GM19025 (cell line): ENCODE results near the gene GABRD.
"Not testable (repeated sequence)": the region's sequence is repeated elsewhere in the genome, so short reads cannot be mapped to it uniquely, and the experiment has no call there.

ENCODE experiments used
- ATAC-seq: cut with Tn5 transposase; IDR thresholded peaks from one replicate; pipeline ENCODE4 v1.9.1; 2021; ENCODE audit warnings: mild to moderate bottlenecking, low read depth, moderate library complexity; ENCODE audit not compliant: unreplicated experiment

The GABRD gene

GRCh38 chr1:2019172-2019543 lies at the start of gene GABRD:
Gene GABRD, plus strand, starts transcription at chr1:2019345. Its CDS starts 79 bp downstream, at chr1:2019424.
- ATAC-seq, result no peak

GRCh38 chr1:1969505-1969900 lies 49.6 kb upstream of the GABRD start:
- no peak for ATAC-seq

DNA sequence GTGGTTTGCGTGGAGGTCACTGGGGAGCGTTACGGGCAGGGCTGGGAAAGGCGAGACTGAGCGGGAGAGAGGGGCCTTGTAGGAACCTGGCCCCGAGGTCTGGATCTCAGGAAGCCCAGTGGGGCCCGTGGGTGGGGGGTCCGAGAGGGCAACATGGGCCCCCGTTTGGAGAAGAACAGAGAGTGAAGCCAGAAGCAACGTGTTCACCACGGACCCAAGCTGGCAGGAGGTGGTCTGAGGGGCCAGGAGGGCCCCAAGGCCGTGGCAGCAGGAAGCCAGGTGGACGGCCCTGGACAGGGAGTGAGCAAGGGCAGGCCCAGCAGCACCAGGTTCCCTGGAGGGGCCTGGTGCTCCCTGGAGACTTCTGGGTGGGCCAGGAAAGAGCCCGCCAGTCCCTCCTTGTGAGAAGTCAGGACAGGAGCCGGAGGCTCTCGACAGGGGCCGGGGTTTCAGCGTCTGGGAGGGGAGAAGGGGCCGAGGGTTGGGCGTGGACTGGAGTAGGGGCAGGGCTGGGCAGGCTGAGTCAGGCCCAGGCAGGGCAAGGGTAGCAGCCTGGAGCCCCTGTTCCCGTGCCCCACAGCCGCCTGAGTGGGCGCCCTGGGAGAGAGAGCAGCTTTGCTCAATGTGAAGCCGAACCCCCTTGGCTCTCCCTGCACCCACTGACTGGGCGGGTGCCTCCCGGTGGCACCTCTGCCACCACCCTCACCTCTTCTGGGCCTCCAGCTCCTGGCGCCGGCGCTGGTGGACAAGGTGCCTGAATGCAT lies 49.0 kb upstream of the GABRD start:
- ATAC-seq, result no peak

DNA sequence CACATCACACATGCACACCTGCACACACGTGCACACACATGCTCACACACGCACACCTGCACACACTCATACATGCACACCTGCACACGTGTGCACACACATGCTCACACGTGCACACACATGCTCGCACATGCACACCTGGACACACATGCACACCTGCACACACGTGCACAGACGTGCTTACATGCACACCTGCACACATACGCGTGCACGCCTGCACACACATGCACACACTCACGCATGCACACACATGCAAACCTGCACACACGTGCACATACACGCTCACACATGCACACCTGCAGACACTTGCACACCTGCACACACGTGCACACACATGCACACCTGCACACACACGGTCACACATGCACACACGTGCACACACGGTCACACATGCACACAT lies 48.1 kb upstream of the GABRD start:
- no peak for ATAC-seq

DNA sequence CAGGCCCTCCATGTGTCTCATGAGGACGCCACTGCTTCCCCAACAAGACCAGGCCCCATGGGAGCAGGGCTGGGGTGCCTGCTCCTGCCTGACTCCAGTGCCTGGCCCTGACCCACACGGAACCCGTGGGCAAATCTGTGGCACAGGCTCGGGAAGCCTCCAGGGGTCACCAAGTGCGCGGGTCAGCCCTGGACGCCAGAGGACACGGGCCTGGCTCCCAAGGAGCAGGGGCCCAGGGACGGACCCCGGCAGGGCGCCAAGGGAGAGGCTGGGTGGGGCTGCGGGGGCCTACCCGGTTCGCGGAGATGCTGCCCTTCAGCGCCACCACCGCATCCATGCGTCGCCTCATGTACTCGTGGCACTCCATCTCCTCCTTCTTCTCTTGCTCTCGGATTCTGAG lies 47.5 kb upstream of the GABRD start:
- ATAC-seq, result no peak

- ATAC-seq, result no peak
These were observed 46.0 kb upstream of the GABRD start for GRCh38 chr1:1972976-1973715.

DNA sequence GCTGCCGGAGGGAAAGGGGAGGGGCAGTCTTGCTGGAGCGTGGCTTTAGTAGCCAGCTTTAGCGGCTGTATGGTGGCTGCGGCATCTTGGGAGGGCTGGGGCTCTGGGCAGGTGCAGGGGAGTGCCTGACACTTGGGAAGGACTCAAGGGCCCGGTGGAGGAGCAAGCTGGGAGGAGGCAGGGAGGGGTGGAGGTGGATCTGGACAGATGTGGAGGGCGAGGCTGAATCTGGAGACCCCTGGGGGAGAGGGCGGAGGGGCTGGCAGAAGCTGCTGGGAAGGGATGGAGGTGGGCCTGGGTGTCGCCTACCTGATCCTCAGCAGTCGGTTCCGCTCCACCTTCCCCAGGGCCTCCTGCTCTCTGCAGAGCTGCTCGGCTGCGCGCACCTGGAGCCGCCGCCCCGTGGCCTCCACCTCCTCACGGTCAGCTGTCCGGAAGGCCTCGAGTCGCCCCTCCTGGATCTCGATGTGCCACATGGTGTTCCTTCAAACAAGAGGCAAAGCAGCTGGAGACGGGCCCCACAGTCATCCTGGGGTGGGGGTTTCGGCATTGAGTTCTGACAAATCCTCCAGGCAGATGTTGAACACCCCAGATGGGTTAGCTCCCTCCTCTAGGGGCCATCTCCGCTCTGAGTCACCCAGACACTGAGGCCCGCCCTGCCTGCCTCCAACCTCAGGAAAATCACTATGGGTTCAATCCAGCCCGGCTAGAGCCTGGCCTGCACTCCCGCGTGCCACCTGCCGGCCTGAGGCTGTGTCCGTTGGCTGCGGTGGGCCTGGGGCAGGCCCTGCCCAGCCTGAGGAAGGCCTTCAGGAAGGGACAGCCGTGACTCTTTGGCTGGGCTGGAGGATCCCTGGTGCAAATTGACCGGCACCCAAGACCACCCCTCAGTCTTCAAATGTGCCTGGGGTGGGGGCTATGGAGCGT lies 45.2 kb upstream of the GABRD start:
- ATAC-seq, result no peak

DNA sequence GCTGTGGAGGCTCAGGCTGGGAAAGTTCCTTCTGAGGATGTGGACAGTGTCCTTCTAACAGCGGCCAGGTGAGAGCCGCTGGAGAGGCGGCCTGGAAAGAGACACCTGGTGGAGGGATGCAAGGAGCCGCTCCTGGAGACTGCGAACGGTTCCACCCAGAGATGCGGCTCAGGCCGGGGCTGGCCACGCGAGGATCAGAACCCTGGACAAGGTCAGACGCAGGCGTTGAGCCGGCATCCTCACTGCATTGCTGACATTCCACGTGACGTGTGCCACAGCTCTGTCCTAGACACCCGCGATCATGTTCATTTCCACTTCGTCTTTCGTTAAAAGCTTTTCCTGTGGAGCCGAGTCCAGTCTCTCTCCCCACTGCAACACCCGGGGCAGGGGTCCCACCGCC lies 44.3 kb upstream of the GABRD start:
- no peak for ATAC-seq

- no peak for ATAC-seq
These were observed 43.6 kb upstream of the GABRD start for GRCh38 chr1:1975535-1975934.

DNA sequence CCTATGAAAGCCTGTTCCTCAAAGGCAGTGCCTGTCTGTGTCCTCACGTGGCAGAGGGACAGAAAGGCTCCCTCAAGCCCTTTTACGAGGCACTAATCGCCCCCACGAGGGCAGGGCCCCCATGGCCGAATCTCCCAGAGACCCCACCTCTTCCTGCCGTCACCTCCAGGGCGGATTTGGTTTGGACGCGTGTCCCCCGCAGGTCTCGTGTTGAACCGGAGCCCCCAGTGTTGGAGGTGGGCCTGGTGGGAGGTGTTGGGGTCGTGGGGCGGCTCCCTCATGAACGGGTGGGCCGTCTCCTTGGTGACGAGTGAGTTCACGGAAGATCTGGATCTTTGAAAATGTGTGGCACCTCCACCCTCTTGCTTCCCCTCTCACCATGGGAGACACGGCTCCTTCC lies 43.1 kb upstream of the GABRD start:
- no peak for ATAC-seq

- no peak for ATAC-seq
These were observed 41.0 kb upstream of the GABRD start for GRCh38 chr1:1978108-1978507.

GRCh38 chr1:1978690-1979481 lies 40.3 kb upstream of the GABRD start:
- ATAC-seq, result not testable (repeated sequence)

DNA sequence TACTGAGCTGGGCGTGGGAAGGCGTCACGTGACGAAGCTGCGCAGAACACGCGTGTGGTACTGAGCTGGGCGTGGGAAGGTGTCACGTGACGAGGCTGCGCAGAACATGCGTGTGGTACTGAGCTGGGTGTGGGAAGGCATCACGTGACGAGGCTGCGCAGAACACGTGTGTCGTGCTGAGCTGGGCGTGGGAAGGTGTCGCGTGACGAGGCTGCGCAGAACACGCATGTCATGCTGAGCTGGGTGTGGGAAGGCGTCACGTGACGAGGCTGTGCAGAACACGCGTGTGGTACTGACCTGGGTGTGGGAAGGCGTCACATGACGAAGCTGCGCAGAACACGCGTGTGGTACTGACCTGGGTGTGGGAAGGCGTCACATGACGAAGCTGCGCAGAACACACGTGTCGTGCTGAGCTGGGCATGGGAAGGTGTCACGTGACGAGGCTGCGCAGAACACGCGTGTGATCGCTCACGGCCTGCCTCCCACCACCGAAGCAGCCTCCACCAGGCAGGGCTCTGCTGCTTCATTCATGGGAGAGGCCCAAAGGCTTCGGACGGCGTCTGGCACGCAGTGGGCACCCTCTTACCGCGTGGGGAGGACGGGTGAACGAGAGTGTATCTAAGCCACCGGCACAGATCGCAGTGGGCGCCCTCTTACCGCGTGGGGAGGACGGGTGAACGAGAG lies 39.5 kb upstream of the GABRD start:
- no peak for ATAC-seq

DNA sequence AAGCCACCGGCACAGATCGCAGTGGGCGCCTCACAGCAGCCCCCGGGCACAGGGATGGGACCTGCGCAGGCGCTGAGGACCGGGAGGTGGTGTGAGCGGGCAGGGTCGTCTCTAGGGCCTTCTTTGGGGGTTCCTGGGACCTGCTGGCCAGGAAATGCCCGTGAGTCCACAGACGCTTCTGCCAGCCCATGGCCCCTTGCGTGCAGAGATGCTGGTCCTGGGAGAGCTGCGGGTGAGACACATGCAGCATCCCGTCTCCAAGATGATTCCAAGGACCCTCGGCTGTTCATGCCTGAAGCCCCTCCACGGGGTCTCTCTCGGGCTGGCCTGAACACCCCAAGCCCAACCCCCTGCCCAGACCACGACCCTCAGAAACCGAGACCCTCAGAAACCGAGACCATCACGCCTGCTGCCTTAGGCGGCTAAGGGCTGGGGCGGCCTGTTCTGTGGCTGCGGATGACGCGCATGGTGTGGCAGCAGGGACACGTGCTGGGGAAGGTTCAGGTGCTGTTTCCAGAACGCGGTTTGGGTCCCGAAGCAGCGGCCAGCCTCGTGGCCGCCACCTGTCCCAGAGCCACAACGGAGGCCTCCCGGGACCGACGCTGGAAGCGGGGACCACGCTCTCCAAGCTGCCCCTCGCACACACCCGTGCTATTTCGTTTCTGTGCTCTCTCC lies 38.5 kb upstream of the GABRD start:
- no peak for ATAC-seq

DNA sequence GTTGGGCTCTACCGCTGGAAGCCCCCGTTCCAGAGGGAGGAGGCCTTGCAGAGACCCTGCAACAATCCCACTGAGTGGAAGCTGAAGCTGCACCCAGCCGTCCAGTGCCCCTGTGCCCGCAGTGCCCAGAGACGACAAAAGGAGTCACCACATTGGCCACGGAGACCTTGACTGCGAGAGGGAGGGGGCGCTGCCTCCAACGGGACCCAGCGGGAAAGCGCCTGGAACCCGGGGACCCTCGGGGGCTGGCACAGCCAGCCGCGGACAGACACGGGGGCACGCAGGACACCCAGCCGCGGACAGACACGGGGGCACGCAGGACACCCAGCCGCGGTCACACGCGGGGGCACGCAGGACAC lies 38.0 kb upstream of the GABRD start:
- no peak for ATAC-seq

DNA sequence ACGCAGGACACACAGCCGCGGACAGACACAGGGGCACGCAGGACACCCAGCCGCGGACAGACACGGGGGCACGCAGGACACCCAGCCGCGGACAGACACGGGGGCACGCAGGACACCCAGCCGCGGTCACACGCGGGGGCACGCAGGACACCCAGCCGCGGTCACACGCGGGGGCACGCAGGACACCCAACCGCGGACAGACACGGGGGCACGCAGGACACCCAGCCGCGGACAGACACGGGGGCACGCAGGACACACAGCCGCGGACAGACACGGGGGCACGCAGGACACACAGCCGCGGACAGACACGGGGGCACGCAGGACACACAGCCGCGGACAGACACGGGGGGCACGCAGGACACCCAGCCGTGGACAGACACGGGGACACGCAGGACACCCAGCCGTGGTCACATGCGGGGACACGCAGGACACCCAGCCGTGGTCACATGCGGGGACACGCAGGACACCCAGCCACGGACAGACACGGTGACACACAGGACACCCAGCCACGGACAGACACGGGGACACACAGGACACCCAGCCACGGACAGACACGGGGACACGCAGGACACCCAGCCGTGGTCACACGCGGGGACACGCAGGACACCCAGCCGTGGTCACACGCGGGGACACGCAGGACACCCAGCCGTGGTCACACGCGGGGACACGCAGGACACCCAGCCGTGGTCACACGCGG lies 37.4 kb upstream of the GABRD start:
- ATAC-seq, result not testable (repeated sequence)

DNA sequence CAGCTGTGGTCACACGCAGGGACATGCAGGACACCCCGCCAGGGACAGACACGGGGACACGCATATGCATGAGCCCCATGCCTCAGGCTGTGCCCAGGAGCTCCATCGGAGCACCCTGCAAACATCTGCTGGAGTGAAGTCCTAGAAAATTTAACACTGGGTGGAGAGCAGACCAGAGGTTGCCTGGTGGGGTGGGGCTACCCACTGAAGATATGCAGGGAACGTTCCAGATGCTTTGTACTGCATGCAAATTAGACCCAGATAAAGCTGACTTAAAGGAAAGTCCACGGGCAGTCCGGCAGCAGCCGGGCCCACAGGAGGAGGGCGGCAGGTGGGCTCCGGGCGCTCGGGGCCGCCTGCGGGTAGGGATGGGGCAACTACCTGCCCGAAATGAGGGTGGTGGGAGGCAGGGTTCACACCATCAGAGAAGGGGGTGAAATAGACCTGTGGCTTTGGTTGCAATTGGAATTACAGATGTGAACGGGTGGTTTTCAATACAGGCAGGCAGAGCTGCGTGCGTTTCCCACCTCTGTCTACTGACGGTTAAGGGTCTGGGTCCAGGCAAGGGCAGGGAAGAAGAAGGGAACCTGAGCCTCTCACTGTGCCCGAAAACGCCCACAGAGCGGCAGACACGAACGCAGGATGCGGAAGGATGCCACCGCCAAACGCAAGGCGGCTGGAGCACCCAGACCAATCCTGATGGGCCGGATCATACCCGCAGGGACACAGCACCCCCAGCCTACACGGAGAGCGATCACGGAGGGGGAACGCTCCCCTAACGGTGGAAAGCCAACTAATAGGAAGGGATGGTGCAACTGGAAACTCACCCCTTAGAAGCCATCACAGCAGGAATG lies 36.5 kb upstream of the GABRD start:
- ATAC-seq, result no peak

DNA sequence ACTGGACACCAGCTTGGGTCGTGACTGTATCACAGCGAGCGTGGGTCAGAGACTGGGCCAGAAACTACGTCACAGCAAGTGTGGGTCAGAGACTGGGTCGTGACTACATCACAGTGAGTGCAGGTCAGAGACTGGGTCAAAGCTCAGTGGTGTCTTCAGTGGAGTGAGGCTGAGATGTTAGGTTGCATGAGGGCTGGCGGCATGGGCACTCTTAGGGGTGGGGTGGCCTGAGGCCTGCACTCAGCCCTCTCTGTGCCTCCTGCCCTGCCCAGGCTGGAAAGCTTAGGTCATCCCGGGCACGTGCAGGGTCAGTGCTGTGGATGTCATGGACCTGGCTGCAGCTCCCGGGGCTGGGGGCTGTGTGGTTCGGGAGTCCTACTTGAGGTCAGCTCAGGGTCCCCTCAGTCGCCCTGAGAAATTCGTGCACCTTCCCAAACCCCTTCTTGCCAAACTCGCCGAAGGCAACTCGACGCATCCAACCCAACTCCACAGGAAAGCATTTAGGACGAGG lies 34.5 kb upstream of the GABRD start:
- no peak for ATAC-seq
